Lower lobe of right lung (tissue), 2 donors: ENCODE measurements around the gene HOXC5. TPM values are rescaled to one million over a fixed set of nuclear protein-coding genes. Genes with fewer than 3 reads are reported as not detected.

Experiments used
- ATAC-seq, 2 donors: fragments of 200-7000 bp; cut with Tn5 transposase; one replicate each; pipeline ENCODE4 v1.9.1; 2020 to 2022; ENCODE audit warnings: mild to moderate bottlenecking in 2 of 2, moderate library complexity in 2 of 2
- DNase-seq: peaks from one replicate; pipeline ENCODE4 v3.0.0-alpha.2; 2020
- H3K27ac ChIP-seq: fragments of 200-600 bp; one replicate; pipeline ENCODE4 v1.8.0; 2022
- H3K27me3 ChIP-seq: fragments of 200-600 bp; one replicate; pipeline ENCODE4 v1.8.0; 2022; ENCODE audit warnings: low read depth
- H3K36me3 ChIP-seq: fragments of 200-600 bp; one replicate; pipeline ENCODE4 v1.8.0; 2022; ENCODE audit warnings: mild to moderate bottlenecking
- H3K4me1 ChIP-seq: fragments of 200-600 bp; one replicate; pipeline ENCODE4 v1.8.0; 2022
- H3K4me3 ChIP-seq: fragments of 200-600 bp; one replicate; pipeline ENCODE4 v1.8.0; 2022; ENCODE audit warnings: mild to moderate bottlenecking
- H3K9me3 ChIP-seq: fragments of 200-600 bp; one replicate; pipeline ENCODE4 v1.8.0; 2022
- CTCF ChIP-seq: fragments of 200-600 bp; IDR thresholded peaks from one replicate; pipeline ENCODE4 v1.8.0; 2022; ENCODE audit warnings: antibody characterized with exemption, mild to moderate bottlenecking
- intact Hi-C: fragments of 100-400 bp; cut with DNase I; formaldehyde crosslinking; loops from one replicate; pipeline ENCODE4 v1.11.0; 2022
- total RNA-seq: library from RNA; stranded (reverse); fragmentation: NEBNext Ultra II Directional; extraction: Animal tissue kit (Norgen Biotek cat#: 25700); gene quantifications from one replicate; pipeline ENCODE4 v1.2.1, GENCODE V29; 2021
- donor health status: DM: no; HTN: yes; CAD: no; lungs with severe emphysema.

Gene HOXC5
- total RNA-seq, 1 donor from 2014 or later = not detected

- Histone ChIP-seq H3K4me3 (peak overlapping the region; percentile 8), H3K9me3 (no peaks in the 10 kb centered on the region), H3K4me1 (peaks cover 13% of the 10 kb centered on the region), H3K27ac (peak overlapping the region; percentile 18), H3K36me3 (no peaks in the 10 kb centered on the region), H3K27me3 (peaks cover 99% of the 10 kb centered on the region)
- no peak for TF ChIP-seq CTCF
- intact Hi-C loops = no loop called here
- no peak for ATAC-seq
- DNase-seq = no peak
Observed at GRCh38 chr12:54030889-54031471, 1.9 kb upstream of the HOXC5 start.

- no peak overlapping the region for H3K27ac ChIP-seq
- TF ChIP-seq CTCF = no peak
- peaks cover 13% of the 10 kb centered on the region for H3K4me1 ChIP-seq
- H3K9me3 ChIP-seq = no peaks in the 10 kb centered on the region
- no peak overlapping the region for H3K4me3 ChIP-seq
- ATAC-seq (no peak), DNase-seq (no peak)
- no peaks in the 10 kb centered on the region for H3K36me3 ChIP-seq
- peaks cover 99% of the 10 kb centered on the region for H3K27me3 ChIP-seq
- intact Hi-C loops = no loop called here
Observed at GRCh38 chr12:54031480-54031879, 1.4 kb upstream of the HOXC5 start.

GRCh38 chr12:54032086-54032619 lies 697 bp upstream of the HOXC5 start:
- no peak for DNase-seq
- intact Hi-C loops = no loop called here
- no peak overlapping the region for H3K27ac ChIP-seq
- no peak for TF ChIP-seq CTCF
- H3K4me1 ChIP-seq = peaks cover 13% of the 10 kb centered on the region
- peaks cover 99% of the 10 kb centered on the region for H3K27me3 ChIP-seq
- H3K36me3 ChIP-seq = no peaks in the 10 kb centered on the region
- ATAC-seq = no peak
- no peaks in the 10 kb centered on the region for H3K9me3 ChIP-seq
- no peak overlapping the region for H3K4me3 ChIP-seq

- no peak for DNase-seq
- Histone ChIP-seq H3K27ac (no peak overlapping the region), H3K36me3 (no peaks in the 10 kb centered on the region), H3K4me3 (peak overlapping the region; percentile 37), H3K9me3 (no peaks in the 10 kb centered on the region), H3K27me3 (peaks cover 98% of the 10 kb centered on the region), H3K4me1 (peaks cover 13% of the 10 kb centered on the region)
- TF ChIP-seq CTCF = no peak
- peak in 1 of 2 donors; percentile 30 for ATAC-seq
- intact Hi-C loops = no loop called here
Observed at GRCh38 chr12:54033106-54033979, 493 bp downstream of the HOXC5 start.

- no peak for DNase-seq
- Histone ChIP-seq H3K4me1 (peaks cover 13% of the 10 kb centered on the region), H3K36me3 (no peaks in the 10 kb centered on the region), H3K27ac (no peak overlapping the region), H3K9me3 (no peaks in the 10 kb centered on the region), H3K4me3 (peak overlapping the region; percentile 37), H3K27me3 (peaks cover 98% of the 10 kb centered on the region)
- intact Hi-C loops = no loop called here
- no peak for TF ChIP-seq CTCF
- ATAC-seq = peak in 1 of 2 donors; percentile 25
Observed at GRCh38 chr12:54033980-54034784, 1.3 kb downstream of the HOXC5 start.
